GM19452 (cell line): ENCODE measurements around the gene BLTP3B.
A peak's percentile ranks its signal among the peaks of the same experiment; 100 is the strongest.
"Not testable (repeated sequence)": the region's sequence is repeated elsewhere in the genome, so short reads cannot be mapped to it uniquely, and the experiment has no call there.

Experiments used
- ATAC-seq: cut with Tn5 transposase; IDR thresholded peaks from one replicate; pipeline ENCODE4 v1.9.1; 2021; ENCODE audit not compliant: unreplicated experiment

Gene BLTP3B

GRCh38 chr12:100142851-100143559, at the start of gene BLTP3B:
Gene BLTP3B, minus strand, starts transcription at chr12:100142874. Its CDS starts 239 bp downstream, at chr12:100142635.
- peak; percentile 68 for ATAC-seq

GRCh38 chr12:100189636-100190394, 47.1 kb upstream of the BLTP3B start:
- ATAC-seq: no peak

GRCh38 chr12:100188888-100189635, 46.4 kb upstream of the BLTP3B start:
- ATAC-seq: not testable (repeated sequence)

DNA sequence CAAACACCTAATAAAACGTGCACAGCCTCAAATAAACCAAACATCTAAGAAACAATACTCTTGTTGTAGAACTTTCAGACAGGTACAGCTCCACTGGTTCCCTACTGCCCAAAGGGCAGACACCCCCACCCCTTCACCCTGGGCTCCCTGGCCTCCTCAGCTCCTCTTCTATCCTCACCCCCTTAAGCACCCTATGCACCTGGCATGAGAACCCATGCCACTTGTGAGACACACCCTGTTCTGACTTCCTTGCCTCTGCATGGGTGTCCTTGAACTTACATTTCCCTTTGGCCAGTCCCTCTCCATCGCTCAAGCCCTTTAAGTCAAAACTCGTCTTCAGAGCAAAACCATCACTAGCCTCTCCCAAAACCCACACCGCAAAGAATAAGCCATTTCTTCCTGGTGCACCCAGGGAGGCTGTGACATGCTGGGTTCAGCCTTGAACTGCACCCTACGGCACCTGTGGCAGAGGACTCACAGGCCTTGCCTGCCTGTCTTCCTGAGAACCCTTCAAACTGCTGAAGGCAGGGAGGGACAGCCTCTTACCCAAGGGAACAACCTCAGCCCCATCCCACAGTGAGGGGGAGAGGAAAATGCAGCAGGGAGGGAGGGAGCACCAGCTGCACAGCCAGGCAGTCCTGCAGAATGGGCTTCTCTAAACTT, 45.3 kb upstream of the BLTP3B start:
- ATAC-seq: no peak

- ATAC-seq: no peak
Observed at GRCh38 chr12:100187068-100187467, 44.4 kb upstream of the BLTP3B start.

DNA sequence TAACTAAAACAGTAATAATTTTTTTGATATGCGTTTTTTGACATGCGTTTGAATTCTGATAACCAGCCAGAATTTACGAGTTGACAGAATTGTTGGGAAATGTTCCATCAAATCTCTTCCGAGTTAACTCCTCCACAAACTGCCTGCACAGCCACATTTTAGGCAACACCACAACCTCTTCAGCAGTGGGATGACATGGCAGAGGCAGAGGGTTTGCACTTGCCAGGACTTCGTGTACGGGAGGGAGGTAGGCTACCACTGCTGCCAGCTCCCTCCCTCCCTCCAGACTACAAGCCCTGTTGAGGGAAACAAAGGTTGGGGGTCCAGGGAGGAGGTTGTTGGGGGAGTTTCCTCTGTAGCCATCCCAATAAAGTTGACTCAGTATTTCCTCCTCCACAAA, 43.4 kb upstream of the BLTP3B start:
- no peak for ATAC-seq

DNA sequence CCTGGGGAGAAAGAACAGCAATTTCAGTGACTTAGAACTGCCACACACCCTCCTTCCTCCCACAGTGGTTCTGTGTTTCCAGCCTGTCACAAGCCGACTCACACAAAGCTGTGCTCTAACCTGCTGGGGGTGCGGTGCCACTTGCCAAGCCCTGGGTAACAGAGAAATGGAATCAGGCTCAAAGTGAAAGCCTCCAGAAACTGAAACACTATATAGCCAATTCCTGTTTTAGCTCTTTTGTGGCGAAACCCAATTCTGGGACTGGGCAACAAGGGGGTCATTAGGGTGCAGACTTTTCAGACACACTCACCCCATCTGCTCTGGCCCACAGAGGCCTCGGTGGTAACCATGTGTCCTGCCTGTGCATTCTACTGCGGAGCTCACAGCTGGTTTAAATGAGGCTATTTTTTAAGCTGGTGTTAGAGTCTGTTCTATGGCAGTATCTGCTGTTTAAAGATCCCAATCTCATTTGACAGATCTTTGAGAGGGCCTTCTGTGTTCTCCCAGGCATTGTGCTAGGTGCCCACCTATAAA, 42.8 kb upstream of the BLTP3B start:
- ATAC-seq: peak; percentile 87

DNA sequence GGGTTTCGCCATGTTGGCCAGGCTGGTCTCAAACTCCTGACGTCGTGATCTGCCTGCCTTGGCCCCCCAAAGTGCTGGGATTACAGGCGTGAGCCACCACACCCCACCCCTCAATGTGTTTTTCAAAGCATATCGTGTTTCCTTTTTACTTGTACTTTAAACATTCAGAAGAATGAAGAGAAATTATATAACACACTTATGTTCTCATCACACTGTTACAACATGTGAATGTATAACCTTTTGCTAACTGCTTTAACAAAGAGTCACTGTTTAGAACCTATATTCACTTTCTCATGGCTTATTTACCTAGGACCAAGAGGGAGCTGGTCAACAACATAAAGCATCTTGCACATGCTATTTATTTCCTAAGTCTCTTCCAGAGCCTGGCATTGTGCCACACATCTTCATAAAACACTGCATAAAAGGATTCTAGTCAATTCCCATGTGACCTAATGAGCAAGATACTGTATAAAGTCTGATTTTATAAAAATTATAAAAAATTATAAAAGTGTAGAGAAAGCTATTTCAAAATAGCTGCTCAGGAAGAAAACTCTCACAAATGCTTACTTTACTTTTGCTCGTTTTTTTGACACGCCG, 42.0 kb upstream of the BLTP3B start:
- no peak for ATAC-seq

- ATAC-seq: no peak
Observed at GRCh38 chr12:100179252-100179651, 36.6 kb upstream of the BLTP3B start.

GRCh38 chr12:100176493-100176892, 33.8 kb upstream of the BLTP3B start:
- not testable (repeated sequence) for ATAC-seq

DNA sequence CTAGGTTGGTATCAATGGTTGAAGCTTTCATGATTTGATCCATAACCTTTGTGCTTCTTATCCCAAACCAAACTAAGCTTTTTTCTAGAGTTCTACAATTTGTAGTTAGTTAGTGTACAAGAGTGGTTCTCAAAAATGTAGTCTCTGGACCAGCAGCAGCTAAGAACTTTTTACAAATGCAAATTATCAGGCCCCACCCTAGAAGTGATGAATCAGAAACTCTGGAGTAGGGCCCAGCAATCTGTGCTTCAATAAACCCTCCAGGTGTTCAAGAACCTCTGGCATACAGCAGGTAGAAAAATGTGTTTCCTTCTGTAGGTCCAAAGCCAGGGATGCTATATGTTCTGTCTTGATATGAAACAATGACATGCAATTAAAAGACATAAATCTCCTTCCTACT, 31.8 kb upstream of the BLTP3B start:
- no peak for ATAC-seq

DNA sequence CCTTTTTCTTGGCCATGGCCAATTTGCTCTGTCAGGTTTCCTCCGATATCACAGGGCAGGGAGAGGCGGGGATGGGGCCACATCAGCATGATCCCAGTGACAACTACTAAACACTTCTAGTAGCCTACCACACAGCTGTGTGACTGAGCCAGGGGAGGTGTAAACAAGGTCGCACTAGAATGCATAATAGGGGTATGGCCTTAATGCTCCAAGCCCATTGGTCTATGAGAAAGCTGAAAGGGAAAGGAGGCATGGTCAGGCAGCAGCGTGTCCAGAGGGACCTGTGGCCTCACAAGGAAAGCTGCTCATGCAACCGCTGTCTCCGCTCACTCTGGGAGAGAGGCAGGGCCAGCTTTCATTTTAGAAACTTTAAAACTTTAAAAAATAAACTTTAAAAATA, 30.4 kb upstream of the BLTP3B start:
- ATAC-seq: no peak

DNA sequence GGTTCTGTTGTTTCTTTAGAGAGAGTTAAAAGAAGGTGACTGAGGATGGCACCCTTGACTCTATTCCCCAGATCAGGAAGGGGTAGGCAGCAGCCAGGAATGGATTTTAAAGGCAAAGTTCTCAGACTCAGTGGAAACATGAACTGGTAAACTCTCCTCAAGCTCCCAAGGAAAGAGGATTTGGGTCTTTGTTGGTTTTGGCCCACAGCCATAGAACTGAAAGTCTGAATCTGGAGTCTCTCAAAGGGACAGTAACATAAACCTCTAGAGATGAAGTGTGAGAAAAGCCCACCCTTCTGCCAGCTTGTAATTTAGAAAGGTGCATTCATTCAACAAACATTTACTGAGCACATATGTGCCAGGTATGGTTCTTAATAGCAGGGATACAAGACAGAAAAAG, 28.6 kb upstream of the BLTP3B start:
- no peak for ATAC-seq

DNA sequence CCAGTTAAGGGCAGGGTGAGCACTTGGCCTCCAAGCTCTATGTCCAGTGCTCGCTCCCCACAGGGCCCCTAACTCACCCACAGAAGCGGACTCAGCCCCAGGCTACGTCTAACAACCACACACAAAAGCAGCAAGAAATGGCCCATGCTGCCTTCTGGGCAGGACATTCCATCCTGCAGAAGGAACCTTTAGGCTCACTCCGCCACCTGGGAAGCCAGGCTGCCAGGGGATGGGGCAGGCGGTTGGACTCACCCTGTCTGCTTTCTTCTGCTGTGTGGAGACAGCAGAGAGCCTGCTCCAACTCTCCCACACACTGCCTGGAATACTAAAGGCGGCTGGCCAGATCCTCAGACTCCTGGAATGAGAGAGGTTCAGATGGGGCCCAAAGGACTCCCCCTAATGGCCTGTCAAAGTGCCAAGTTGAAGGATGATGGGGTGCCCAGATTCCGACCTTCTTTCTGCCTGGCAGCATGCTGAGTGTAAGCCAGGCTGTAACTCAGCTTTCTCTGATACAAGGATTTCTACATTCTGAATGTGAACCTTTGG, 27.7 kb upstream of the BLTP3B start:
- ATAC-seq: no peak

DNA sequence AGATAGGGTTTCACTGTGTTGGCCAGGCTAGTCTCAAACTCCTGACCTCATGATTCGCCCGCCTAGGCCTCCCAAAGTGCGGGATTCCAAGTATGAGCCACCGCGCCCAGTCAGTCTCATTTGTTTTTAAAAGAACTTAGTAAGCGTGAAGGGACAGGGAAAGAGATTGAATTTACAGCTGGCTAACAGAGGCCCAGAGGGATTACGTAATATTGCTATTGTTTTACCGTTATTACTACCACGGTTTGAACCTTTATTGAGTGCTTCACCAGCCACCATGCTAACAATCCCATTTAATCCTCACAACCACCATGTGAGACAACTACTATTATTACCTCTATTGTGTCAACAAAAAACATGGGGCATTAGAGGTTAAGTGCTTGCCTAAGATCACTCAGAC, 26.7 kb upstream of the BLTP3B start:
- no peak for ATAC-seq

DNA sequence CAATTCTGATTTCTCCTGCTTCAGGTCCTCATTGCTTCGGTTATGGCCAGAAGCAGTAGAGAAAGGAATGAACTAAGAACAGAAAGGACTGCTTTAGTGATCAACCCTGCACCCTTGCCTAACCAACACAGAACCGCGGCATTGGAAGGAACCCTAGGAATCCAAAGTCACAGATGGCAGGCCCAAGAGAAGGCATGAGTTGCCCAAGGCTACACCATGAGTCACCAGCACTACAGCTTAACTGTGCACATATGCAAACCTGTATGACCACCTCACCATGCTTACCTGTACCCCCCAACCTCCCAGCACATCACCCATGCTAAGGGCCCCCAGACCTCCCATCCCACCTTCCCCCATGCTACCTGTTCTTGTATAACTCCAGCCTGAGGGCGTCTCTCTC, 25.9 kb upstream of the BLTP3B start:
- ATAC-seq: no peak

GRCh38 chr12:100166232-100166631, 23.6 kb upstream of the BLTP3B start:
- no peak for ATAC-seq

GRCh38 chr12:100165356-100165755, 22.7 kb upstream of the BLTP3B start:
- ATAC-seq: no peak

- peak; percentile 17 for ATAC-seq
Observed at GRCh38 chr12:100164153-100164704, 21.6 kb upstream of the BLTP3B start.
